ENCODE measurements around the gene TWNK.

DNA sequence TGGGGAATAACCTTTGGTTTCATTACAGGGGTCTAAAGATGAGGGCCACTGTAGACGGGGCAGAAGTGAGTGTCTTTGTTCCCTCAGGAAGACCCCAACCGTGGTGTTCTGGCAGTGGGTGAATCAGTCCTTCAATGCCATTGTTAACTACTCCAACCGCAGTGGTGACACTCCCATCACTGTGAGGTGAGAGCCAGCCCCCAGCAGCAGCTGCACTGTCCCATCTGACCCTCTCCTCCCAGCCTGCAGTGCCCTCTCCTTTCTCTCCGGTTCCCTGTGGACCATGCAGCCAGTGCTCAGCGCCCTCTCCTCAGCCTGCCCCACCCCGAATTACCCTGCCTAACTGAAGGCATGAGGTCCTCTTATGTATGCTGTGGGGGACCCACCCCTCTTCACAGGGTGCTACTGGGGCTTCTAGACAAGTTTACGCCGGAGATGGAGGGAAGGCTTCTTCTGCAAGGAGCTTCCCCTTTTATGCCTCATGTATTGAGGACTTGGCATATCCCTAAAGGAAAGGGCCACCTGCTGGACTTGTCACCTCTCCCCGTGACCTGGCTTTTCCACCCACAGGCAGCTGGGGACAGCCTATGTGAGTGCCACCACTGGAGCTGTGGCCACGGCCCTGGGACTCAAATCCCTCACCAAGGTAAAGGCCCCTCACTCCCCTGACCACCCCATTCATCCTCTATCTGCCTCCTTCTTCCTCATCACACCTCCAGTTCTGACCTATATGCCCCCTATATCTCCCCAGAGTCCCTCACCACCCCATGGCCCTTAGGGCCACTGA is 48.8 kb downstream of the TWNK start:
- TF ChIP-seq, protein P1, sequence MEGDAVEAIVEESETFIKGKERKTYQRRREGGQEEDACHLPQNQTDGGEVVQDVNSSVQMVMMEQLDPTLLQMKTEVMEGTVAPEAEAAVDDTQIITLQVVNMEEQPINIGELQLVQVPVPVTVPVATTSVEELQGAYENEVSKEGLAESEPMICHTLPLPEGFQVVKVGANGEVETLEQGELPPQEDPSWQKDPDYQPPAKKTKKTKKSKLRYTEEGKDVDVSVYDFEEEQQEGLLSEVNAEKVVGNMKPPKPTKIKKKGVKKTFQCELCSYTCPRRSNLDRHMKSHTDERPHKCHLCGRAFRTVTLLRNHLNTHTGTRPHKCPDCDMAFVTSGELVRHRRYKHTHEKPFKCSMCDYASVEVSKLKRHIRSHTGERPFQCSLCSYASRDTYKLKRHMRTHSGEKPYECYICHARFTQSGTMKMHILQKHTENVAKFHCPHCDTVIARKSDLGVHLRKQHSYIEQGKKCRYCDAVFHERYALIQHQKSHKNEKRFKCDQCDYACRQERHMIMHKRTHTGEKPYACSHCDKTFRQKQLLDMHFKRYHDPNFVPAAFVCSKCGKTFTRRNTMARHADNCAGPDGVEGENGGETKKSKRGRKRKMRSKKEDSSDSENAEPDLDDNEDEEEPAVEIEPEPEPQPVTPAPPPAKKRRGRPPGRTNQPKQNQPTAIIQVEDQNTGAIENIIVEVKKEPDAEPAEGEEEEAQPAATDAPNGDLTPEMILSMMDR (IDR thresholded peaks at IDR 0.05; ENCODE audit: low read depth, low read length): no peak
- TF ChIP-seq EZH2phosphoT487 (IDR thresholded peaks at IDR 0.05; ENCODE audit: low read depth): no peak

Measured in OCI-LY3 (cell line).